Stimulated activated CD8-positive, alpha-beta memory T cell treated with anti-CD3 and anti-CD28 coated beads, Interleukin-12 subunit alpha, Interleukin-12 subunit beta, amount 100 ng/mL, for 24 hours (primary cell): ENCODE data around the gene SDK2.

ENCODE experiments used
- DNase-seq: peaks from one replicate; pipeline ENCODE4 v3.0.0-alpha.2; 2020; ENCODE audit errors: extremely low read depth

Gene SDK2

DNA sequence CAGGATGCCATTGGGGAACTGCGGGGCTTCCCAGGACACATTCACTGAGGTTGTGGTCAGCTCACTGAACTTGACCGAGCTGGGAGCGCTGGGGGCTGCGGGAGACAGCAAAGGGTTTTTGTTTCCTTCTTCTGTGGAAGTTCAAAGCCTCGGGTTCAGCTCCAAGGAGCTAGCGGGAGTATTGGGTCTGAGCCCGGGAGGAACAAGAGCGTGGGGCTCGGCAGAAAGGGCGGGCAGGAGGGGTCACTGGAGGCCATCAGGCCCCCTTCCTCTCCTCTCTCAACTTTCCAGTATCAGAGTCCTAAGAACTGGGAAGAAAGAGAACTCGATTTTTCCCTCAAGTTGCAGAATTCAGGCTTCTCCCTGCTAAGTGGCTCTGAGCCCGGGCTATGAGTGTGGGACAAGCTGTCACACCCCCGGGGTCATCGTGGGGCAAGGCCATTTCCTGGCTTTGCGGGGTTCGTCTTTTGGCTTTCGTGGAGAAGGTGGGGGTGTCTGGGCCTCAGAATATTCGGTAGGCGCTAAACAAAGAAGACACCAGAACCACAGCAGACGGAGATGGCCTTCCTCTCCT, 278.9 kb downstream of the SDK2 start:
- no peak for DNase-seq

DNA sequence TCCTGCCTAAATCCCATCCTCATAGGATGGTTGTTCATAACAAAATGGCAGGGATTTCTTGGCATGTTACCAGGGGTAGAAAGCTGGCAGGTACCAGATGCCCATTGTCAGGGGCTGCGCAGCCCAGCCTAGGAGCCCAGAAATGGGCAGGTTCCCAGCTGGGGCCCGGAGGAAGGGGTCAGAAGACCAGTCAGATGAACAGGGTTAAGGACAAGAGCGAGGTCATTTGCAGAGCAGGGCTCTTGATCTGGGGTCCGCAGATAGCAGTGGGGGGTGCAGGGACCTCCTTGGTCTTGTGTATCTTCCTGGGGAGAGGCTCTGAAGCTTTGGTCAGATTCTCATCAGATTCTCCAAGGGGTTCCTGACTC, 280.1 kb downstream of the SDK2 start:
- no peak for DNase-seq

DNA sequence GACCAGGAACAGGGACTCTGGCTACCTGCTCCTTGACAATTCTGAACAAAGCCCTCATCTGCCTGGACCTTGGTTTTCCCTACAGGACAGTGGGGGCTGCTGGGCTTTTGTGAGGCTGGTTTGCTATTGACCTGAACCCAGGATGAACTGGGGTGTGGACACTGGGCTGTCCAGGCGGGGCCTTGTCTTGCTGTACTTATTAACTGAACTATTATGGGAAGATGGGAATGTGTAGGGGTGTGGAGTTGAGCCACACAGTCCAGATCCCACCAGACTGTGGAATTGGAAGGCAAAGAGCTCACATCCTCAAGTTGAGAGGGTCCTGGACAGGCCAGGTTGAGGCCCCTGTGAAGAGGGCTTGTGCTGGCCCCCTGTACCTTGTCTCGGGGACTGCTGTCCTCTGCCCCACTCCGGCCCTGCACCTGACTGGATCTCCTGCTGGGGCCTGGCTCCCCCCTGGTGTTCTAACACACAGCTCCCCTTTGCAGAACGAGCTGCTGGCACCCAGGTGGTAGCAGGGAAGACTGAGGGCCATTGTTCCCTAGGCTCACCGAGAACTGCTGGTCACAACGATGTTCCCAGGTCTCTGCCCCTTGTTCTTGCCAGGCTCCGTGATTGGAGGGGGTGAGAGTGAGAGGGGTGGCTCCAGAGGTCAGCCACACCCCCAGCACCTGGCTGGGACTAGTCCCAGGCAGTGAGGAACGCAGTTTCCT, 280.6 kb downstream of the SDK2 start:
- DNase-seq: no peak

DNA sequence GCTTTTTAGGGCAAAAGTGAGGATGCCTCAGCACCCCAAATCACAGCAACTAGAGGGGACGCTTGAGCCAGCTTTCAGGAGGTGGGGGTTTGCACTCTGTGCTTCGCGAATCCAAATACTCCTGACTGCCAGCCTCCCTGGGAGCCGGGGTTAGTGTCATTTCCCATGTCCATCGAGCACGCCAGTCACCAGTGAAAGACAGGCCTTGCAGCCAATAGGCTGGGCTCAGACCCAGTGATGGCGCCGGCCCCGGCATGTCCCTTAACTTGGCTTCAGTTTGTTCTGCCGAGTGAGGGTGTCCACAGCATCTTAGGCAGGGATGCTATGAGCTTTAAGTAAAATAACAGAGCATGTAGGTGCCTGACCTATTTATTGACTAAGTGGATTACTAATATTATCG, 281.5 kb downstream of the SDK2 start:
- DNase-seq: no peak

DNA sequence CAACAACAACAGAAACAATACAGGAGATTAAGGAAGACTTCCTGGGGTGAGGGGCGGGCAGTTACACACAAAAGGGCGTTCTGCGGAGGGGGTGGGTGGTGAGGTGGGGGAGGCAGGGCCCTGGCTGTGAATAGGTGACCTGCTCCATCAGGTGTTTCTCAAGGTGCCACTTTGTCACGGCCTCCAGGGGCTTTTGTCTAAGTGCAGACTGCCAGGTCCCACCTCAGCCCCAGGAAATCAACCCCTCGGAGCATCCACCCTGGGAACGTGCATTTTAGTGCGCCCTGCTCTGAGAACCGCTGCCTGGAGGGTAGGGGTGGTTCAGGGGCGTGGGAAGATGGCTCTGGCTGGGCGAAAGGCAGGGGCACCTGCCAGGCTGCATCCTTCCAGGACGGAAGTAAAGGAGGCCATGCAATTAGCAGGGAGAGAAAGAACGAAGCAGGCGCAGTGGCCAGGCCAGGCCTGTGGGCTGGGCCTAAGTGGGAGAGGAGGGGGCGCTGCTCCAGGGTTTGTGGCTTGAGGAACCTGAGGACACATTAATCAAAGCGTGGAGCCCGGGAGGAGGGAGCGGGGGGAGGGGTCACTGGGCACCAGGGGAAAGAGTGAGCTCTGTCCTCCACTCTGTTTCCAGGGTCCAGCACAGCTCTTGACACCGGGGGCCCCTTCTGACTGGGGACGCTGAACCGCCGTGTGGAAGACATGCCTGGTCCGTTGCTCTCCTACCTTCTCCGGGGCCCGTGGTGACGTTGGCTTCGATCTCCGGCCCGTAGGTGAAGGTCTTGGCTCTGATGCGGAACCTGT, 283.1 kb downstream of the SDK2 start:
- DNase-seq: no peak

DNA sequence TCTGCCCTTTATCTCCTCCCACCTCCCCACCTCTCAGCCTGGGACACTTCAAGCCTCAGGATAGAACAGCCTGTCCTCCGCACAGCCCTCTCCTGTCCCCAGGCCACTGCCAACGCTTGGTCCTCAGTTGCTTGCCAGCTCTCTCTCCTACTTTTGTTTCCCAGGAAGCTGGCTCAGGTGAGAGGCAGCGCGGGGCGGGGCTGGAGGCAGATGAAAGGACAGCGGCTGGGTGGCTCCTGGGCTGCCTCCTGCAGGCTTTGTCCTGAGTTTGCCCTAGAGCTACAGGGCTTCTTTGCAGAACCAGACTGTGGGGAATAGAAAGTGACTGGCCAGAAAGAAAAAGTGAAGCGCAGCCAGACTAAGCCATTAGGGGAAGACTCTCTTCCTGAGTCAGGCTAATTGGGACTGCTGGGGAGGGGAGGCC, 284.2 kb downstream of the SDK2 start:
- no peak for DNase-seq

DNA sequence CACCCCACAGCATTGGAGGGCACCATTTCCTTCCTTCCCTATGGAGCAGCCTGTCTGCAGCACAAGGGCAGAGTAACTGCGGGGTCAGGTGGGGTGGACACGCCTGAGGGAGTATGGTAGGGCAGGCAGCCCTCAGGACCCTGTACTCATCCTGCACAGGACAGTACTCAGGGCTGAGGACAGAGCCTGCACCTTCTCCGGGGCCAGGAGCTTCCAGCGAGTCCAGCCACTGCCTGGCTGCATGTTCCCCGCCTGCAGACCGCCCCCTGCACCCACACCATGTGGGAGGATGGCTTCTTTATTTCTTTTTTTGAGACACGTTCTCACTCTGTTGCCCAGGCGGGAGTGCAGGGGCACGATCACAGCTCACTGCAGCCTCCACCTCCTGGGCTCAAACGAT, 284.9 kb downstream of the SDK2 start:
- DNase-seq: no peak

DNA sequence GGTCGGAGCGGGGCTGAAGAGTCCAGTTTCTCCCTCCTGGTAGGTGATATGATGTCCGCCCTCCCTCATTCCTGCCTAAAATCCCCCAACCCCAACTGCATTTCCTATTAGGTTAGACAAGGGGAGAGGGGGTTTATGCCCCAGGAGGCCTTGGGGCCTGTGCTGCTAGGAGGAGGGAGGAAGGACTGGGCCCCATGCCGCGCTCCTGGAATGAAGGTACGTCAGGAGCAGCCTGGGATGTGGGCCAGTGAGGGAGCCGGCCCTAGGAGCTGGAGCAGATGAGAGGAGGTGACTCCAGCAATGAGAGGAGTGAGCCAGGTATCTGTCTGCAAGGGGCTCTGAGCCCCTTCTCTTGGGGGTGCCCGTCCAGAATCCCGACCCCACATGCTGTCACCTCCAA, 285.6 kb downstream of the SDK2 start:
- DNase-seq: no peak

DNA sequence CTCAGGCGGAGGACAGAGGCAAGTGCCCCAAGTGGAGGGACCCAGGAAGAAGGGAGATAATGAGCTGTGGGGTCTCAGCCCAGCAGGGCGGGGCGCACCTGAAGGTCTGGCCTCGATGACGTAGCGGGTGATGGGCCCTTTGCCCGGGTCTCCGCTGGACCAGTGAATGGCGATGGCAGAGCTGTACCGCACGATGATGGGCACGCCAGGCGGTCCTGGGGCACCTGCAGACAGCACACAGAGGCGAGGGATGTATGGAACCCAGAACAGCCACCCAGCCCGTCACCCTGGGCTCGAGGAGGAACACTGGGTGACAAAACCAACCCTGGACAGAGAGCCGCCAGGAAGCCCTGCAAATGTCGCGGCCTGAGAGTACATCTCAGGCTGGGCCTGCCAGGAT, 286.3 kb downstream of the SDK2 start:
- DNase-seq: no peak

DNA sequence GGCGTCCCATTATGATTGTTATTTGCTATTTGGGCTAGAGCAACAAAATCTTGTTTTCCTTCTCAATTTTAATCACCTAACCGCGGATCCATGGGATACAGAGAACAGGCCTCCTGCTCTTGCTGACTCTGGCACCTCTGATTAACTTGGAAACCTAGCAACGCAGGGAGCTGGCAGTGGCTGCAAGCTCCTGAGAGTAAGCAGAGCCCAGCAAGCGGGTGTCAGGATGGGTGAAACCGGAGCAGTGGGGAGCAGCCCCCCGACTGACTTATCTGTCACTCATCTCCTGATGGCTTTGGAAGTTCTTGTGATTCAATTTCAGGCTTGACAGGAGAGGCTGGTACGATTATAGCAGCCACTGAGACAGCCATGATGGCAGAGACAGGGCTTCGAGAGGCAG, 286.9 kb downstream of the SDK2 start:
- DNase-seq: no peak

DNA sequence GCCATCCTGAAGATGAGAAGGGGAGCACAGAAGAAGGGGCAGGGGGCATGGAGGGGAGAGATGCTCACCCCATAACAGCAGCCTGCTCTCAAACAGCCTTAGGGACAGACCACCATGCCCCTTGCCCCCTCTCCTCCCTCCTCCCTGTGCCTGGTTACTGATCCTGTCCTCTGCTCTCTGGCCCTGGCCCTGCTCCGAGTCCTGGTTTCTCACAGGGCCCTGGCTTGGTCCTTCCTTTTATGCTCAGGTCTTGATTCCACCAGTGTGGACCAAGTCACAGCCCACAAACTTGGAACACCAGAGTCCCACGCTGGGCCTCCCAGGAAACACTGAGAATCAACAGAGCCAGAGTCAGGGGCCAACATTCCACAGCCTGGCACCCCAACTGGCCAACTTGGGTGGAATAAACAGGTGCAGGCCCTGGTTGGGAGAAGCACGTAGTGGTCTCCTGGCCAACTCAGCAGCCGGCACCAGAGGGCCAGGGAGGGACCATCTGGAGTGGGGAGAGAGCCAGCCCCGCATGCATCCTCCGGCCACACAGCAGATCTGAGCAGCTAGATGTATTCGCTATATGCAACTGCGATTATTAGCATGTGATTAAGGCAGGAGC, 287.6 kb downstream of the SDK2 start:
- DNase-seq: no peak

DNA sequence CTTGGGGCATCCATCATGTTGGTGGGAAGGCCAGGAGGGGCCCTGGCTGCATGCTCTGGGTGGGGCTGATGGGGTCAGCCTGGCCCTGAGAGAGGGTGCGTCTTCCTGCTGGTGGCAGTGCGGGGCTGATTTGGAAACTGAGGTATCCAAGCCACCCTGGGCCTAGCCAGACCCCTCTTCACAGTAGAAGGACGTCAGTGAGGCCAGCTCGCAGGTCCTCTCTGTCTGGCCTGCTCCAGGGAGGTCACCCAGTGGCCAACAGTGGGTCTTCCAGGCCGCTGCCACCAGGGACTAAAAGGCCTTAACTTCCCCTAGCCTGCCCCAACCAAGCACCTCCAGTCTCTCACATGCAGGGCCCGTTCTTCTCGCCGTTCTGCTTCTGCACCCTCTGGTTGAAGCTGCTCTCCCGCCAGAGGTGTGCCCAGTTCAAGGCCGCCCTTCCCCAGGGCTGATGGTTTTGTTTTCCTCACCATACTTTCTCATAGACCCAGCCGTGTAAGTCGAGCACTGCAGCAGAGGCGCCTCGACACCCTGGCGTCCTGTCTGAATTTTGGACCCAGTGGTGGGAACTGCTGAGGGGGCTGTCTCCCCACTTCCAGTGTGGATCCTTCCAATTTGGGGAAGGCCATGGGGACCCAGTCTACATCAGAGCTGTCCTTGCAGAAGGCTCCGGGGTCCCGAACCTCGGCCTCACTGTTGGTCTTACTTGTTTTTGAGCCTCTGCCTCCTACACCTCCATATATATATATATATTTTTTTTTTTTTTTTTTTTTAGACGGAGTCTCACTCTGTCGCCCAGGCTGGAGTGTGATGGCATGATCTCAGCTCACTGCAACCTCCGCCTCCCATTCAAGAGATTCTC, 289.6 kb downstream of the SDK2 start:
- no peak for DNase-seq

DNA sequence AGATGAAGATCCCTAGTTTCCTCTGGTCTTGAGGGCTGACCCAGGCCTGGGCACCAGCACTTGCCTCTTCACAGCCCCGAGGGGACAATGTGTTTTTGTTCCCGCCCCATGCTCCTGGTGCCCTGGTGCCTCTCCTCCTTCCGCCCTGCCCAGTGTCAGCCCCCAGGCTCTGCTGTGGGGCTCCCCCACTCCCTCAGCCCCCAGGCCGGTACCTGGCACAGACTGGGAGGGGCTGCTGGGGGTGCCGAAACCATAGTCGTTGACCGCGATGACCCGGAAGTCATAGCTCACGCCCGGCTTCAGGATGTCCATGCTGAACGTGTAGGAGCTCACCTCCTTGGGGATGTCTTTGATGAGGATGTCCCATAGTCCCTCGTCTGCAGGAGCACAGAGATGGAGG, 292.0 kb downstream of the SDK2 start:
- DNase-seq: no peak

DNA sequence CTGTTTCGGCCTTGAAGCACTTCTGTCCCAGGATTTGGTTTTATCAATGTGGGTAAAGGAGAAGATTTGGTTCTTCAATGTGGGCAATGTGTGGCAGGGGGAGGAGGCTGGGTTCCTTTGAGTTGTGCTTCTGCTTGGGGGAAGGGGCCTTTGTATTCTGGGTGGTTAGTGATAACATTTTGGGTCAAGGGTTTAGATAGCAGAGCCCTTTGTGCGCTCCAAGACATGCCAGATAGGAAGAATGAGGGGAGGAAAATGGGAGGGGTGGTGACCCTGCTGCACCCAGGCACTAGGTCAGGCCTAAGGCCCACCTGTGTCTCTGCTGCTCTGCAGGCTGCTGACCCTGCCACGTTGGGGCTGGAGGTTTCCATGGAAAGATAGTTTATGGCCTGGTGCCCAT, 292.5 kb downstream of the SDK2 start:
- DNase-seq: no peak

DNA sequence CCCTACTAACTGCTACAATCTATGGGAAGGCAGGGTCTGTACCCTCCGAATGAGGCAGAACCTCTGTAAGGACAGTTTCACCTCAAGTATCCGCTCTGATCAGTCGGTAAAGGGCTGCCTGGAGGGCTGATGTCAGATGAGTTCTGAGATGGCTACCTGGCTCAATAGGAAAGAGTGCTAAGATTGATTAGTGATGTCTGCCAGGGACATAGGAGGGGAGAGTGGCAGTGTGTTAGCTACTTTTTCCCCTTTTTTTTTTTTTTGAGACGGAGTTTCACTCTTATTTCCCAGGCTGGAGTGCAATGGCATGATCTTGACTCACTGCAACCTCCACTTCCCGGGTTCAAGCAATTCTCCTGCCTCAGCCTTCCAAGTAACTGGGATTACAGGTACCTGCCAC, 293.4 kb downstream of the SDK2 start:
- no peak for DNase-seq

DNA sequence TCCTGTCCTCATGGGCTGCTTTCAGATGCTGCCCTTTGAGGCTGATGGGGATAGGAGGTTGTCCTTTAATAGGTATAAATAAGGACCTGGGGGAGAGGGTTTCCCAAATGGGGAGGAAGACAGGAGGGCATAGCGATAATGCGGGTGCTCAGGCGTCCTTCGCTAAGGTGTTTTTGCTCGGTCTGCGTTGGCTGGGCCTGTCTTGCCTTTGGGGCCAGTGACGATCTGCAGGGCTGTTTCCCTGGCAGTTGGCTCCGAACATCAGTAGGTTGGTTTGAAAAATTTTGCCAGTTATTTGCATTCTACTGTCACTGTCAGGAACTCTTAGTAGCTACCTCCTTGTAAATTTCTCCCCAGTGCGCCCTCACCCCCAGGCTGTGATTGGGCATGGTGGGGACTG, 294.6 kb downstream of the SDK2 start:
- DNase-seq: no peak

DNA sequence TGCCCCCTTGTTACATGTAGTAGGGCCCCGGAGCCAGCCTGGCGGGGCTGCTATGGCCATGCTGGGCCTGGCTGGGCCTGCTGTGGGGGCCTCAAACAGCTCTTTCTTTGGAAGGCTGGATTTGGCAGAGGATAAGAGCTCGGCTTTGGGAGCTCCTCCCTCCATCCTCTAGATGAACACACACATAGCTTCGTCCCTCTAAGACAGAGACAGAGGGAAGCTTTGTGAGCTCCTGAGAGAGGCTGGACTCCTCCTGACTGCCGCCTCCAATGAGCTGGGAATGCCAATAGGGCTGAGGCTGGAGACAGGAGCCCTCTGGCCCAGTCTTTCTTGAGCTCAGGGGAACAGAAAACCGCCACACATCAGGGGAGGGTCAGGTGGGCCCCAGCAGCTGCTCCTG, 295.1 kb downstream of the SDK2 start:
- no peak for DNase-seq

DNA sequence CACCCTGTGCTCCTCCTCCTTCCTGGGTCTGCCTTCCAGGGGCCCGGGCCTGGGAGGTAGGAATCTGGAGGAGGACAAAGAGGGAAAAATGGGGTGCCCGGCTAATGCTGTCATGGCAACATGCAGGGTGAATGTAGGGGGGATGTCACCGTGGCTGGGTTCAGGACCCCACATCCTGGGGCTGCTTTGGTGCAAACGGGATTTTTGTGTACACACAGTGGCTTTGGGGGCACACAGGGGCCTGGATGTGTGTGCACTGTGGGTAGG, 295.5 kb downstream of the SDK2 start:
- no peak for DNase-seq

DNA sequence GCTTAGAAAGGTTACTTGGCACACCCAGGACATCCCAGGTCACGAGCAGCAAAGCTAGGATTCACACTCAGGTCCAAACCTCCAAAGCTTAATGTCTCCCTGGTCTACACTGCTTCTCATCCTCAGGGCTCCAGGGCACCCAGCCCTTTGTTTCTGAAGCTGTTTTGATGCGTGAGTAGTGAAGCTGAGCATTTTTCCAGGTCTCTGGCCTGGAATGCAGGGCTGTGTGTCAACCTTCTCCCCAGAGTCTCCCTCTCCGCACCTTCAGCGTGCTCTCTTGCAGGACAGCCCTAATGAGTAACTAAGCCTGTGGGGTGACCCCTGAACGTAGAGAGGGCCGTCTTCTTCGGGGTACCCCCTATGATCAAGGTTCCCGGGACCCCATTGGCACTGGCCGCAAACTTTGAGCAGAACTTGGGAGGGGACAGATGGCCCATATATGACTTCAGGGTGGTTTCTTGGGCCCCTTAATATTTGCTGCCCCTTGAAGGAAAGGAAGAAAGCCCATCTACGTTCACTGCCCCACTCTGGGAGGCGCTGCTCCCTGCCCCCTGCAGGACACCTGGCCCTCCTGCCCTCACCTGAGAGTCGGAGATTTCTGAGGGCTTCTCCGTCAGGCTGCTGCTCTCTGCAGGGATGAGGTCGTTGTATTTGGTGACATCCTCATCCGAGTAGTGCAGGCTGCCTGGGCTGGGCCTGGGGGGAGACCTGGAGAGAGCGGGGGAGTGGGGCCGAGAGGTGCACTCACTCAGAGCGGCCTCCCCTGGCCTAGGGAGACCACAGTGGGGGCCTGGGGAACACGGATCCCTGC, 296.0 kb downstream of the SDK2 start:
- no peak for DNase-seq

DNA sequence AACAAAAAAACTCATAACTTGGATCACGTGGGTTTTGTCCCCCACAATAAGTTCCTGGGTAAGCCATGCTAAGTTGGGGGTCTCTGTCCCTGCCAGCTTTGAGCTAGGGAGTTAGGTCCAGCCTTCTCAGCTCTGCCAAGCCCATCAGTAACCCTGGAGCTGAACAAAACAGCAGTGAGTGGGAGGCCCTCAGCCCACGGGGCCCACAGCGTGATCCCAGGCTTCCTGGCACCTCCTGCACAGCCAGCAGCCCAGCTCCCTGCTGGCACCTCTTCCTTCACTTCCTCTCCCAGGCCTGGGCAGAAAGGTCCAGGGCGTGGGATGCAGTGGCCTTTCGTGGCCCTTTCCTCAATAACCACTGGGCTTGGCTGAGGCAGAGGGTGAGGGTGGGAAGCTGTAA, 296.9 kb downstream of the SDK2 start:
- no peak for DNase-seq

DNA sequence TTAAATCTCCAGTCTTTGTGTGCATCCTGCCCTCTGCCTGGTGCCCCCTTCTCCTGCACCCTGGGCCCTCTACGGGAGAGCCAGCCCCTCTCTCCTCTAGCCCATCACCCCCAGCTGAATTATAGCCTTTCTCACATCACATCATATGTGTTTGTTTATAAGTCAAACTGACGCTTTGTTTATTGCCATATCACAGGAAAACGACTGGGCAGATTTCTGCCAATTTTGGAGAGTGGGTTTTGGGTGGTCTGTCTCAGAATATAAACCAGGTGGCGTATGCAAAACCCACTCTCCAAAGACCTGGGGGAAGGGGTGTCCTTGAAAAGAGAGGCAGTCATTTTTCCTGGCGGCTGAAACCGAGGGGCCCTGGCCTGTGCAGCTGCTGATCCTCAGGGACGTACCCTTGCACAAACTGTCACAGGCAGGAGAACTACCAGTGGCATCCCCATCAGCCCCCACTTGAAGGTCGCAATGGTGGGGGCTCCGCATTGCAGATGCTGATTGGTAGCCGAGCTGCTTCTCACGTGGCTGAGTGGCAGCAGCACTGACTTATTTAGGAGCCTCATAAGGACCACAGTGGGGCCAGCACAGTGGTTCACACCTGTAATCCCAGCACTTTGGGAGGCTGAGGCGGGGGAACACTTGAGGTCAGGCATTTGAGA, 297.6 kb downstream of the SDK2 start:
- DNase-seq: no peak
